ENCODE measurements around the gene ATAT1.

DNA sequence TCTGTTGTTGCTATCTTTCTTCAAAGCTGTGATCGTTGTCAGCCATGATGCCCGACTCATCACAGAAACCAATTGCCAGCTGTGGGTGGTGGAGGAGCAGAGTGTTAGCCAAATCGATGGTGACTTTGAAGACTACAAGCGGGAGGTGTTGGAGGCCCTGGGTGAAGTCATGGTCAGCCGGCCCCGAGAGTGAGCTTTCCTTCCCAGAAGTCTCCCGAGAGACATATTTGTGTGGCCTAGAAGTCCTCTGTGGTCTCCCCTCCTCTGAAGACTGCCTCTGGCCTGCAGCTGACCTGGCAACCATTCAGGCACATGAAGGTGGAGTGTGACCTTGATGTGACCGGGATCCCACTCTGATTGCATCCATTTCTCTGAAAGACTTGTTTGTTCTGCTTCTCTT, 36.2 kb upstream of the ATAT1 start:
- TF ChIP-seq, protein P1, sequence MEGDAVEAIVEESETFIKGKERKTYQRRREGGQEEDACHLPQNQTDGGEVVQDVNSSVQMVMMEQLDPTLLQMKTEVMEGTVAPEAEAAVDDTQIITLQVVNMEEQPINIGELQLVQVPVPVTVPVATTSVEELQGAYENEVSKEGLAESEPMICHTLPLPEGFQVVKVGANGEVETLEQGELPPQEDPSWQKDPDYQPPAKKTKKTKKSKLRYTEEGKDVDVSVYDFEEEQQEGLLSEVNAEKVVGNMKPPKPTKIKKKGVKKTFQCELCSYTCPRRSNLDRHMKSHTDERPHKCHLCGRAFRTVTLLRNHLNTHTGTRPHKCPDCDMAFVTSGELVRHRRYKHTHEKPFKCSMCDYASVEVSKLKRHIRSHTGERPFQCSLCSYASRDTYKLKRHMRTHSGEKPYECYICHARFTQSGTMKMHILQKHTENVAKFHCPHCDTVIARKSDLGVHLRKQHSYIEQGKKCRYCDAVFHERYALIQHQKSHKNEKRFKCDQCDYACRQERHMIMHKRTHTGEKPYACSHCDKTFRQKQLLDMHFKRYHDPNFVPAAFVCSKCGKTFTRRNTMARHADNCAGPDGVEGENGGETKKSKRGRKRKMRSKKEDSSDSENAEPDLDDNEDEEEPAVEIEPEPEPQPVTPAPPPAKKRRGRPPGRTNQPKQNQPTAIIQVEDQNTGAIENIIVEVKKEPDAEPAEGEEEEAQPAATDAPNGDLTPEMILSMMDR (IDR thresholded peaks at IDR 0.05), result no peak
- TF ChIP-seq POLR2A (IDR thresholded peaks at IDR 0.05), result no peak

Measured in adrenal gland (tissue), 5 donors.